GM18507 (cell line): ENCODE data around the gene RABGAP1L.
"Not testable (repeated sequence)": the region's sequence is repeated elsewhere in the genome, so short reads cannot be mapped to it uniquely, and the experiment has no call there.

Source experiments
- DNase-seq: peaks from one replicate; pipeline ENCODE4 v3.0.0; 2011; ENCODE audit warnings: low read depth; ENCODE audit not compliant: insufficient read length; ENCODE audit errors: extremely low spot score
- FAIRE-seq: peaks from 2 replicates; lab custom pipeline; 2011; peaks lifted over from hg19 to GRCh38; lab: Jason Lieb, UNC

The RABGAP1L gene

GRCh38 chr1:175000697-175001187, 841.4 kb downstream of the RABGAP1L start:
- FAIRE-seq (peak; percentile 65), DNase-seq (no peak)

GRCh38 chr1:175002910-175003517, 843.7 kb downstream of the RABGAP1L start:
- FAIRE-seq (no peak), DNase-seq (no peak)

DNA sequence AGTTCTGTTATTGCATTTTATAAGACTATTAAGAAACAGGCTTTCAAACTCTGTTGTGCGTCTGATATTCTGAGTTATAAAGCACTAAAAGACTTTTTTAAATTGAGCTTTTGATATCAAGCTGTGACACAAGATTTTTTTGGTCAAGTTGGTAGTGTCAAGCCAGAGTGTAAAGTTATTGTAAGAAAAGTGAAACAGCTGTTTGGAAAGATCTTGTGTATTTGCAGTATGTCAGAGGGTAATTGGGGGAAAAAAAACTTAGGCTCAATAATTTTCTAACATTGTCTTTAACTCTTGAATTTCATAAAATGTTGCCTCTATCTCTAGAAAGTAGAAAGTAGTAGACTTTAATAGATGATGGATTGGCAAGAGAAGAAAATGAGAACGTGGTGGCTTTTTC, 844.2 kb downstream of the RABGAP1L start:
- no peak for FAIRE-seq

GRCh38 chr1:175005085-175005783, 845.9 kb downstream of the RABGAP1L start:
- FAIRE-seq = no peak
- no peak for DNase-seq

More for the DNA sequence above, 844.2 kb downstream of the RABGAP1L start:
- no peak for DNase-seq

DNA sequence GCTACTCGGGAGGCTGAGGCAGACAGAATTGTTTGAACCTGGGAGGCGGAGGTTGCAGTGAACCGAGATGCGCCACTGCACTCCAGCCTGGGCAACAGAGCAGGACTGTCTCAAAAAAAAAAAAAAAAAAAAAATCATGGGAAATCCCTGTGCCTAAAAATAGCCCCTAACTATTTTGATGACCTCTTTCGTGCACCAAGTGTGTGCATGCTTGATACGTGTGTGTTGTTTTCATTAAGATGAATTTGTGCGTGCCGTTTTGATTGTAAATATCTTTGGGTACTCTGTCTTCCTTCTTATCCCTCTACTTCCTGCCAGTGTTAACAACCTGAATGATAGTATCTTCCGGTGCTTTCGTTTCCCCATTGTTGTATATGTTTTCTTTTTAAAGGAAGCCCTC, 850.2 kb downstream of the RABGAP1L start:
- DNase-seq (no peak), FAIRE-seq (no peak)

DNA sequence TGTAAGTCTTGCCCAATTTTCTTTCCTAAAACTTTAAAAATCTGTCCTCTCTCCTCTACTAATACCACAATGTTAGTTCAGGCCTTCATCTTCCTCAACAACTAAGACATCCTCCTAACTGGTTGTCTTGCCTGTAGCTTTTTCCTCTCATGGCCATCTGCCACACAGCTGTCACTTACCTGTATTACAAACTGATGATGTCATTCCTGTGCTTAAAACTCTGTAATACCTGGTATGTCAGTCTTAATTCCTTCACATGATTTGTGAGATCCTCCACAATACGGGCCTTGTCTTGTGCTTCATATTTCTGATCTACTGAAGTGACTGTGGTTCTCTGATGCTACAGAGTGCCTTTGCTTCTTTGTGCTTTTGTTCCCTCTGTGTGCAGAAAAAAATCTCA, 854.1 kb downstream of the RABGAP1L start:
- FAIRE-seq = no peak

DNA sequence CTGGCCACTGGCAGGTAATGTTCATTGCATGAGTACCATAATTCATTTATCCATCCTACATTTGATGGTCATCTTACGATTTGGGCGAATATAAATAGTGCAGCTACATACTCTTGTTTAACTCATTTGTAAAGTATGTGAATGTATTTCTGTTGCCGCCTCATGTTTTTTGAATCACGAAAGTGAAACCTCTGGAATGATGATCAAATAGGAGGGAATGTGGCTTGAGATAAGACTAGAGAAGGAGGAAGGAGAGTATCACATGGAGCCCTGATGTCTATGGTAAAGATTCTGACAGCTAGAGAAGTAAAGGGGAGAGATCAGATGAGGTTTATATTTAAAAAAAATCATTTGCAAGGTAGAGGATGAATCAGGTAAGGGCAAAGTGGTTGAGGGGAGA, 855.9 kb downstream of the RABGAP1L start:
- no peak for FAIRE-seq
- DNase-seq = no peak

More for the DNA sequence above, 854.1 kb downstream of the RABGAP1L start:
- no peak for DNase-seq

- DNase-seq (no peak), FAIRE-seq (no peak)
Measured at GRCh38 chr1:175019524-175019923, 860.2 kb downstream of the RABGAP1L start.

- peak; percentile 99 for FAIRE-seq
Measured at GRCh38 chr1:175023043-175023921, 864.0 kb downstream of the RABGAP1L start, which contains the start of gene MRPS14. Gene MRPS14, minus strand, starts transcription at chr1:175023425. Its CDS starts 17 bp downstream, at chr1:175023408.

GRCh38 chr1:175023922-175024242, 864.6 kb downstream of the RABGAP1L start:
- peak; percentile 18 for FAIRE-seq
- not testable (repeated sequence) for DNase-seq

More at GRCh38 chr1:175023043-175023921, 864.0 kb downstream of the RABGAP1L start, which contains the start of gene MRPS14:
- peak; percentile 92 for DNase-seq

- DNase-seq (no peak), FAIRE-seq (no peak)
Measured at GRCh38 chr1:175024773-175025172, 865.5 kb downstream of the RABGAP1L start.

GRCh38 chr1:175033953-175034352, 874.6 kb downstream of the RABGAP1L start:
- FAIRE-seq (no peak), DNase-seq (no peak)

DNA sequence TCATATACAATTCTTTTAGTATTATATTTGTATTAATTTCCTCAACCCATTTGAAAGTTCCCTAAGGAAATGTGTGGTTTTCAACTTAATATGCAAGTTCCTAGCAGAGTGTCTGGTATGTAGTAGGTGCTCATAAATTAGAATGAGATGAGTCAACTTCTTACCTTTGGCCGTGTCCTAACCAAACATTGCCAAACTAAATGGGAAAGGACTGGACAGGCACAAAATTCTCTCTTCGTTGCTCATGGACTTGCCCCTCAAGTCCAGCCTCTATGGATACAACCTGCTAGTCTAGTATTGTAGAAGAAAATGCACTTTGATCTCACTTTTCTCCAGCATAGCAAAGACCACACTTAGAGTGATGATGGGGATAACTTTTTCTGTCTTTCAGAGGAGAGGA, 875.5 kb downstream of the RABGAP1L start:
- FAIRE-seq (no peak), DNase-seq (no peak)

DNA sequence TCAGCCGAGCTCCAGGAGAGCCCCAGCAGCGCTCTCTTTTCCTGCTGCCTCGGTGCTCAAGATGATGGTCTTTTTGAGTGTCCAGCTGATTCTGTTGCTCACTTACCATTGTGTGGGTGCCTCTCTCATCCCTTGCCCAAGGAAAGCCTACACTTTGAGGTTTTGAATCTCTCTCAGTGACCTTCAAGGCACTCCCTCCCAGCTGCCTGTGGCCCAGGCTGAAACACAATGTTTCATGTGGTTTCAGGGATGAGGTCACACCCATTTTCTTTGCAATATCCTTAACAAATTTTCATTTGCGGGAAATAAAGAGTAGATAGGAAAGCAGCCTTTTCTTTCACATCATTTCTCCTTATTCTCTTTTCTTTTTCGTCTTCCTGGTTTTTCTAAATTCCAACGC, 876.5 kb downstream of the RABGAP1L start:
- DNase-seq (no peak), FAIRE-seq (no peak)

DNA sequence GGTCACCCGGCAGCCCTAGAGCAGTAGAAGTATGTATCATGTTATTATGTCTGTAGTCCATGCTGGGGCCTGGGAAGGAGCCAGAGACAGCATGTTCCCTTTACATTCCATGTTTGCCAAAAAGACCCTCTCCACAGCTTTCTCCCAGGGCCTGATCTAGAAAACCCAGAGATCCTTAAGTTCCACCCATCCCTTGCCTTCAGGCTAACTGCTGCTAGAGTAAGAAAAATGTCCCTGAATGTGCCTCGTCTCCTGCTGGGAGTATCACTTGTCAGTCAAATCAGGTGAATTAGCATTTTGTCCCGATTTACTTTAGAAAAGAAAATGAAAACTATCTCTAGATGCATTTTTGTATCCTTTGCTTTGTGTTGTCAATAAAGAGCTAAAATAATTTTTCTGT, 877.2 kb downstream of the RABGAP1L start:
- no peak for FAIRE-seq
- no peak for DNase-seq

DNA sequence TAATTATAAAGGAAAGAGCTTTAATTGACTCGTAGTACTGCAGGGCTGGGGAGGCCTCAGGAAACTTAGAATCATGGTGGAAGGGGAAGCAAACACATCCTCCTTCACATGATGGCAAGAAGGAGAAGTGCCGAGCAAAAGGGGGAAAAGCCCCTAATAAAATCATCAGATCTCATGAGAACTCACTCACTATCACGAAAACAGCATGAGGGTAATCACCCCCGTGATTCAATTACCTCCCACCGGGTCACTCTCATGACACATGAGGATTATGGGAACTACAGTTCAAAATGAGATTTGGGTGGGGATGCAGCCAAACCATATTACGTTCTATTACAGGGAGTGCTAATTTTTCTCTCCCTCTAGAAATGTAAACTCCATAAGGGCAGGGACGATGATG, 878.1 kb downstream of the RABGAP1L start:
- DNase-seq (no peak), FAIRE-seq (no peak)

DNA sequence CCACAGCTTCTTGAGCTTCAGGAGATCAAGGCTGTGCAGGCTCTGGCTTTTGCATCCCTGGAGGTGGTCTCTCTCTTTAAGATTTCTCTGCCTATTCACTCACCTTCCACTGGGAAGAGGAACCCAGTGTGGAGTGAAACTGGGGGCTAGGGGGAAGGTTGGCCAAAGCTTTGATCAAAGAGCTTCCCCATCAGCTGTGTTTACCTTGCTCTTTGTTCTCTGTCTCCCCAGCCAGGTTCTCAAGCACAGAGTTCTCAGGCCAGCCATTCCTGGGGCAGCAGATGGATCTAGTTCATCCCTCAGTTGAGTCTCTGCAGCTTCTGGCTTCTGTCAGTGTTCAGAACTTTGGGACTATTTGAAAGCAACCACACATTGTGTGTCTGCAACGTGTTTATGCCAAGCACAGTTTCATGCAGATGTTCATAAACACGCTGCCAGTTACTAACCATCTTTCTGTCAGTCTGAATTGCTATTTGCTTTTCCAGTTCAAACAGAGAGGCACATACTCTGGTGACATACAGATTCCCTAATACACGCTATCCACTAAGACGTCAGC, 881.1 kb downstream of the RABGAP1L start:
- FAIRE-seq (no peak), DNase-seq (no peak)

DNA sequence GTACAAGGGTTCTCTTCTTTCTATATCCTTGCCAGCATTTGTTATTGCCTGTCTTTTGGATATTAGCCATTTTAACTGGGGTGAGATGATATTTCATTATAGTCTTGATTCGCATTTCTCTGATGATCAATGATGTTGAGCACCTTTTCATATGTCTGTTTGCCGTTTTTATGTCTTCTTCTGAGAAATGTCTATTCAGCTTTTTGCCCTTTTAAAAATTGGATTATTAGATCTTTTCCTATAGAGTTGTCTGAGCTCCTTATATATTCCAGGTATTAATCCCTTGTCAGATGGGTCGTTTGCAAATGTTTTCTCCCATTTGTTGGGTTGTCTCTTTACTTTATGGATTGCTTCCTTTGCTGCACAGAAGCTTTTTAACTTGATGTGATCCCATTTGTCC, 883.3 kb downstream of the RABGAP1L start:
- no peak for FAIRE-seq
- no peak for DNase-seq

GRCh38 chr1:175043824-175044223, 884.5 kb downstream of the RABGAP1L start:
- no peak for DNase-seq
- no peak for FAIRE-seq

DNA sequence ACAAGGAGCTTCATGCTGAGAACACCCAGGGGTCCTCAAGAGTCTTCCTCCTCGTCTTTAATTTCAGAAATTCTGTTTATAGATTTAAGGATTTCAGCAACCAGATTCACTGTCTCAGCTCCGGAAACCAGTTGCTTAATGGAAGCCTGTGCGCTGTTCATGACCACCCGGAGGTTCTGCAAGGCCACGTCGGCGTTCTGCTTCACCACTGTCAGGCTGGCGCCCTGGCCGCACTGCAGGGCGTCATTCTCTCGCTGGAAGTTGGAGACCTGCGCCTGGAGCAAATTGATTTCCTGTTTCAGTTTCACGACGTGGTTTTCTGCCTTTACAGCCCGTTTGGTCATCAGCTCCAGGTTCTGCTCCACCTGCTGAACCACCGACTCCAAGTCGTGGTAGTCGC, 885.3 kb downstream of the RABGAP1L start:
- not testable (repeated sequence) for FAIRE-seq, DNase-seq
